ENCODE results near the gene LRRC4C.

LRRC4C gene

GRCh38 chr11:40381481-40381880 is 1078.0 kb downstream of the LRRC4C start:
- no peaks in the 10 kb centered on the region for H3K9me2 ChIP-seq (ENCODE audit: low read depth, low read length)
- no peak overlapping the region for H3K4me2 ChIP-seq (ENCODE audit: low read length)
- H3K9ac ChIP-seq (ENCODE audit: low read length): no peak overlapping the region
- no peaks in the 10 kb centered on the region for H3K79me2 ChIP-seq (ENCODE audit: insufficient read depth, low read length)
- no peak for TF ChIP-seq CTCF (IDR thresholded peaks at IDR 0.05; ENCODE audit: low read length)
- no peak for TF ChIP-seq EZH2 (IDR thresholded peaks at IDR 0.05; ENCODE audit: borderline replicate concordance, low read length)
- no peaks in the 10 kb centered on the region for H4K20me1 ChIP-seq (ENCODE audit: insufficient read depth, low read length)
- no peaks in the 10 kb centered on the region for H3K27me3 ChIP-seq (ENCODE audit: insufficient read depth, low read length)
- no peaks in the 10 kb centered on the region for H3K36me3 ChIP-seq (ENCODE audit: insufficient read depth, low read length)
- H3F3A ChIP-seq (ENCODE audit: insufficient read depth, low read length): no peaks in the 10 kb centered on the region
- no peaks in the 10 kb centered on the region for H3K9me3 ChIP-seq (ENCODE audit: low read length)
- H3K4me1 ChIP-seq (ENCODE audit: insufficient read depth, low read length, severe bottlenecking): no peaks in the 10 kb centered on the region
- H2AFZ ChIP-seq (ENCODE audit: low read length): no peak overlapping the region
- H3K27ac ChIP-seq (ENCODE audit: low read depth, low read length, poor library complexity, severe bottlenecking): no peak overlapping the region
- no peak overlapping the region for H3K4me3 ChIP-seq (ENCODE audit: low read depth, low read length, poor library complexity, severe bottlenecking)

GRCh38 chr11:40380835-40381234 is 1078.6 kb downstream of the LRRC4C start:
- H3K9me3 ChIP-seq (ENCODE audit: low read length): no peaks in the 10 kb centered on the region
- TF ChIP-seq EZH2 (IDR thresholded peaks at IDR 0.05; ENCODE audit: borderline replicate concordance, low read length) (no peak), CTCF (IDR thresholded peaks at IDR 0.05; ENCODE audit: low read length) (no peak)
- H3K36me3 ChIP-seq (ENCODE audit: insufficient read depth, low read length): no peaks in the 10 kb centered on the region
- H3K79me2 ChIP-seq (ENCODE audit: insufficient read depth, low read length): no peaks in the 10 kb centered on the region
- no peak overlapping the region for H3K9ac ChIP-seq (ENCODE audit: low read length)
- no peaks in the 10 kb centered on the region for H3K9me2 ChIP-seq (ENCODE audit: low read depth, low read length)
- H3K27ac ChIP-seq (ENCODE audit: low read depth, low read length, poor library complexity, severe bottlenecking): no peak overlapping the region
- no peaks in the 10 kb centered on the region for H3K27me3 ChIP-seq (ENCODE audit: insufficient read depth, low read length)
- no peaks in the 10 kb centered on the region for H3K4me1 ChIP-seq (ENCODE audit: insufficient read depth, low read length, severe bottlenecking)
- H2AFZ ChIP-seq (ENCODE audit: low read length): no peak overlapping the region
- no peak overlapping the region for H3K4me3 ChIP-seq (ENCODE audit: low read depth, low read length, poor library complexity, severe bottlenecking)
- H4K20me1 ChIP-seq (ENCODE audit: insufficient read depth, low read length): no peaks in the 10 kb centered on the region
- no peak overlapping the region for H3K4me2 ChIP-seq (ENCODE audit: low read length)
- no peaks in the 10 kb centered on the region for H3F3A ChIP-seq (ENCODE audit: insufficient read depth, low read length)

- TF ChIP-seq EZH2 (IDR thresholded peaks at IDR 0.05; ENCODE audit: borderline replicate concordance, low read length) (no peak), CTCF (IDR thresholded peaks at IDR 0.05; ENCODE audit: low read length) (no peak)
- H3K9me2 ChIP-seq (ENCODE audit: low read depth, low read length): no peaks in the 10 kb centered on the region
- H3K27me3 ChIP-seq (ENCODE audit: insufficient read depth, low read length): no peaks in the 10 kb centered on the region
- no peaks in the 10 kb centered on the region for H4K20me1 ChIP-seq (ENCODE audit: insufficient read depth, low read length)
- no peak overlapping the region for H3K4me3 ChIP-seq (ENCODE audit: low read depth, low read length, poor library complexity, severe bottlenecking)
- no peaks in the 10 kb centered on the region for H3K9me3 ChIP-seq (ENCODE audit: low read length)
- H3K4me1 ChIP-seq (ENCODE audit: insufficient read depth, low read length, severe bottlenecking): no peaks in the 10 kb centered on the region
- H3K4me2 ChIP-seq (ENCODE audit: low read length): no peak overlapping the region
- no peak overlapping the region for H2AFZ ChIP-seq (ENCODE audit: low read length)
- H3K79me2 ChIP-seq (ENCODE audit: insufficient read depth, low read length): no peaks in the 10 kb centered on the region
- no peak overlapping the region for H3K27ac ChIP-seq (ENCODE audit: low read depth, low read length, poor library complexity, severe bottlenecking)
- H3K36me3 ChIP-seq (ENCODE audit: insufficient read depth, low read length): no peaks in the 10 kb centered on the region
- no peaks in the 10 kb centered on the region for H3F3A ChIP-seq (ENCODE audit: insufficient read depth, low read length)
- no peak overlapping the region for H3K9ac ChIP-seq (ENCODE audit: low read length)
Observed at GRCh38 chr11:40376331-40376730, 1083.1 kb downstream of the LRRC4C start.

All from OCI-LY1 (cell line).